Cerebellar nuclear complex (tissue), 1 donor: Measurements from ENCODE around the gene MAST4.
"Not testable (repeated sequence)": the region's sequence is repeated elsewhere in the genome, so short reads cannot be mapped to it uniquely, and the experiment has no call there.

Source experiments
- DNase-seq, 2 experiments: peaks; one replicate each; lab custom pipeline; 2025; lab: John Stamatoyannopoulos, UW

MAST4 gene

DNA sequence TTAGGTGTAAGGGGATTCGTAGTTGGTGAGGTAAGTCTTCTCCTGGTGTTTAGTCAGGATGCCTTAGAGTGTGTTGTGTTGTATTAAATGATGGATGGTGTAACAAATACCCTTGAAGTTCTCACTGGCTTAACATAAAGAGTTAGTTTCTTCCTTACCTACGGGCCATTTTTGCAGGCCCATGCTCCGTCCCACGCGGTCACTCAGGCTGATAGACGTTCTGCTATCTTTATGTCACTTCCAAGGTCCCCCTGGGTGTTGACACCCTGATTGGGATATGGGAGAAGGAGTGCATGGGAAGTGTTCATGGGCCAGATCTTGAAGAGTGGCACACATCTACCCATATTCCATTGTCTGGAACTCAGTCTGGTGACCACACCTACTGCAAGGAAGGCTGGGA, 214.0 kb downstream of the MAST4 start:
- no peak for DNase-seq

DNA sequence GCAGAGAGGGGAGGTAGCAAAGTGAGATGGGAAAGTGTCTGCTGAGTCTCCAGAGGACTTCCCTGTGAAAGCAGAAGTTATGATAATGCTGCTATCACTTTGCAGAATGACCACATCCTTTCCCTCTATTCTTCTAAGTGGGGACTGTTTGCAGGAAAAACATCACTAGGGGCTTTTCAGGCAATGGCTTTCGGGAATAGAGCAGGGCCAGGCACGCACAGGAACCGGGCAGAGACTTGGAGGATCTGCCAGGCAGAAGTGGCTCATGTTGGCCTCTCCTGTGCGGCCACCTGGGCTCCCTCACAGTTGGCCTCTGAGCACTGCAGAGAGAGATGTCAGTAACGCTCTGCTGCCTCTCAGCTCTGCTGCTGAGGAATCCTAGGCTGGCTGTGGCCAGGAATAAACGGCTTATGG, 214.7 kb downstream of the MAST4 start:
- no peak for DNase-seq

DNA sequence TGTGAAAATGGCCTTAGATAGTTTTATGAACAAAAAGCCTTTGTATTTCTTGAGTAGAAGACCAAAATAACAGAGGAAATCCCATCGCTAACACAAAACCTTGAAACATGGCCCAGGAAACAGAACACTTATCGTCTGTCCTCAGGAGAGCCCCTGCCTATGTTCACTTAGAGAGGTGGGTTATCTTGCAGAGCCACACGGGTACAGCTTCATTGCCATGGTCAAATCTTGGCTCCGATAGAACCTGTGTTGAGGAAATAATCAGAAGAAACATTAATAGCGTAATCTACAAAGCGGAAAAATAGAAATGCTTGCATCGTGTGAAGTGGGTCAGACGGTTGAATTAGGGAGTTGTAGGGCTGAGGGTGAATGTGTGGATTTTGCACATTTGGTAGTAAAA, 216.1 kb downstream of the MAST4 start:
- no peak for DNase-seq

DNA sequence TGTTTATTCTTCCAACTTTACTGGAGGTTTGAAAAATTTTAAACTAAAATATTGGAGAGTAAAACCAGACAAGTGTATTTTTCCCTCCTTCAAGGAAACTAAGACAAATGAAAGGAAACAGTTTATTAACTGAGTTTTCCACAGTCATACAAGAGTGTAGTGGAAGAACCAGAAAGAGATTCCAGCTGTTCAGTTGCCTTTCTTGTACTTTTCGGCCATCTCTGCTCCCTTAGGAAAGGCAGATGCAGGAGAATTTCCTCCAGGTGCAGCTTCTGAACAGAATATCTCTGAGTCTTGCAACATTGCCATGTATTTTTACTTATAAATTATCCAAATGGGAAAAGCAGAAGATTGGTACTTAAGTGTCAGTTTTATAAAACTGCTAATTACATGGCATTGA, 217.1 kb downstream of the MAST4 start:
- no peak for DNase-seq

DNA sequence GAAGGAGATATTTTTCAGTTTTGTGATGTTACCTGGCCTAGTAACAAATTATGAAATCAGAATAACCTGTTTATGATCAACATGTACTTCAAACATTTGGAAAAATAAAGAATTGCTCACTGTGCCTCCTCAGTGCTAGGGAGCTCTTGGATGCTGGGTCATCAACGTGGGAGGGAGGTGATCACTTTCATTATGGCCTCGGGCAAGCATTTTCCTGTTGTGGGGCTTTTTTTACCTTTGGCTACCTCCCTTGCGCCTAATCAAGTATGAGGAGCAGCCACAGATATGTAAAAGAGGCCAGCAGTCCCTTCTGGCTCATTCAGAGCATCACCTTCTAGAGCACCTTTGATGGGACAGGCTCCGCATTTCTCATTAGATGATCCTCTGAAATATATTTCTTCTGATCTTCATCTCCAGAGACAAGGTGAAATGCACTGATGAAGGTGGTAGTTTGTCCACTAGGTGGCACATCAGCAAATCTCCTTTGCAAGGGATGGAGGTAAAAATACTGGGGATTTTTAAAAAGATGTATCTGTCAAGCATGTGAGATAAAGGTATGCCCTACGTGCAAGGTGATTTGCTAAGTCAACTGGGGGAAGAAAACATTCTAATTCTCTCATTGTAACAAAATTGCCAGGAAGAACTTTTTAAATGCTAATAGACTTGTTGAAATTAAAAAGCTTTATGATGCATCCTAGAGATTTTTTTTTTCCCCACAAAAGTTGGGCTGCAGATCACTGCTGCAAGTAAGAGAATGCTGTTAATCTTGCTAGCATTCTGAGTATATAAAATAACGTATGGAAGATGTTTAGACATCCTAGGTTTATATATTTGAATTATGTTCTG, 218.2 kb downstream of the MAST4 start:
- no peak for DNase-seq

DNA sequence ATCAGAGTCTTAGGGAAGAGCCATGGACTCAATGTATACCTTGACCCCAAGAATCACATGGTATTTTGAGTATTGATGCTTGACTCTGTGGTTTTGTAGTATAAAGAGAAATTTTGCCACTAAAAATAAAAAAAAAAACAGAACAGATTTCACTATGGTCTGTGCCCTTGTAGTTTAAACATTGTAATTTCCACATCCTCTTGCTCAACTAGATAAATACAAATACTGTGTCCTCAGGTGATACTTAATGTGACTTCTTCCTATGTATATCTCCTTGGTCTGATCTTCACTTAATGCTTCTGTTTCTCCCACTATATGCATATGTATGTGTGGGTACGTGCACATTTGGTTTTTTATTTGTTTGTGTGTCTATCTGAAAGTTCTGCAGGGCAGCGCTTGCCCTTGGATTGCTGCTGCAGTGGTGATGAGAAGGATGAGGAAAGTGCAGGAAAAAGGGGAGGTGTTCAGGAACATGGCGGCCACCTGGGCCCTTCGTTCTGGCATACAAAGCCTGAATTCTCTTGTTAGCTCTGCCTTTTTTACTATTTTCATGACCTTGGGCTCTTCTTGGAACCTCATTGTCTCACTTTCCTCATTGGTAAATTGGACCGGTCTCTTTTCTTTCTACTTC, 222.2 kb downstream of the MAST4 start:
- DNase-seq = no peak

DNA sequence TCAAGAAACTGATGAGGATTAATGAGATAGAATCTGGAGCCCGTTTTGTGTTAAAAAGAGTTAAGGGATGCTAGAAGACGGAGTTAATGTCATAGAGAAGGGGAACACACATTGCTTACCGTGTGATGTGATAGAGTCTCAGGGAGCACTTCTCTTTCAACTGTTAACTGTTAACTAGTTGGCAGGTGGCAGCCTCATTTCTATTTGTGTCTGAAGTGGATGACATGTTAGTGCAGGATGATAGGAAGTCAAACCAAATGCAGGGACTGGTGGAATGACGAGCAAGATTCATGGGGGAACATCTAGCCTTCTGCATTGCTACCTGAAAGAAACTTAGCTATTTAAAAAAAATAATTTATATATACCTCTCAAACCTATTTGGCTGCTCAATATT, 222.7 kb downstream of the MAST4 start:
- DNase-seq = no peak

DNA sequence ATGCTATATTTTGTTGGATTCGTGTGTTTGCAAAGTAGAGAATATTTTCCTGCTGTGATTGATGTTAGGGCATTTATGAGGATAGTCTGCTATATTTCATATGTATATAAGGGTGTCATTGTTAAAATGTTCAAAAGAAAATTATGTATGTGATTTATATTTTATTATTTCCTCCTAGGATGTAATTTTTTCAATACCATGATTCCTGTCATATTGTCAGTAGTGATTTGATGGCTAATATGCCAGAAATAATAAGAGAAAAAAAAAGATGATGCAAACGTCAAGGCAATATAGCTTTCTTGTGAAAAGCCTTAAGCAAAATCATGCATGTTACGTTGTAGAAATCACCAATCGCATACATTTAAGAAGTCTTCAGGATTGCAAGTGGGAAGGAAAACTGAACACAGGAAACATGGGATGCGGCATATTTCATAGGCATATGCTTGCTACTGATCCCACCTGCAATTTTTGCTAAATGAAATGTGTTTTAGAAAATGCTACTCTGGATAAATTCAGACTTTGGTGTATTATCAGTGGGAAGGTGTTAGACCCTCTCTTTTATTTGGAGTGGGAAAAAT, 224.5 kb downstream of the MAST4 start:
- no peak for DNase-seq

DNA sequence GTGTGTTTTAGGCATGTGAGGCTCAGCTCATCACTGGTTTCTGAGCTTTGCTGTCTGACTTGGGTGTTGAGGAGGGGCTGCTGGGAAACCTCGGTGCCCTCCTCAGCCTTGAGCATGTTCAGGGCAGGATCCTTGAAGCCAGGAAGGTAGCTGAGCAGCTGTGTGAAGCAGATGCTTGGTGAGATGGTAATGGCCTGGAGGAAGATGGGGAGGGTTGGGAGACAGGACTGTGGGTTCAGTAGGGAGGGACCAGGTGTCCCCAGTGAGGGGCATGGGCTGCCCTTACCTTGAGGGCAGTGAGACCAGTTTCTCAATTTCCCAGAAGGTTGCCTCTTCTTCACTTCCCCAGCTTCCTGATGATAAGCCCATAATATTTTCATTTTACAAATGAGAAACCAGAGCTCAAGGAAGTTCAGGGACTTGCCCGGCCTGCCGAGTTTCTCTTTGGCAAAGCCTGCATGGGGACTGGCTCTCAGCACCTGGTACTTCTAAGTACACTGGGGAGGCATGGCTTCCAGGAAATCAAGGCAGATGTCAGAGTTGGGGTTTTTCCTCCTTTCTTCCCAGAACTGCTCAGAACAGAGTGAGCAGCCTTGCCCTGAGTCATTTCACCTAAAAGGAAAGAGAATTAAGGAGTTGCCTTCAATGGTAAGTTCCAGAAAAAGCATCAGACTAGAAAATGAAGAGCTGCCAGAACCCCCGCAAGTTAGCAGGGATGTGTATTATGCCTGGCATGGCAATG, 225.7 kb downstream of the MAST4 start:
- DNase-seq = no peak

DNA sequence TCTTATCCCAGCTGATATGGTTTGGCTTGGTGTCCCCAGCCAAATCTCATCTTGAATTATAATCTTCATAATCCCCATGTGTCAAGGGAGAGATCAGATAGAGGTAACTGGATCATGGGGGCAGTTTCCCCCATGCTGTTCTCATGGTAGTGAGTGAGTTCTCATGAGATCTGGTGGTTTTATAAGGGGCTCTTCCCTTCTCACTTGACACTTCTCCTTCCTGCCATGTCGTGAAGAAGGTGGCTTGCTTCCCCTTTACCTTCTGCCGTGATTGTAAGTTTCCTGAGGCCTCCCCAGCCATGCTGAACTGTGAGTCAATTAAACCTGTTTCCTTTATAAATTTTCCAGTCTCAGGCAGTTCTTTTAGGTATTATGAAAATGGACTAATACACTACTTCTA, 226.7 kb downstream of the MAST4 start:
- DNase-seq = not testable (repeated sequence)

DNA sequence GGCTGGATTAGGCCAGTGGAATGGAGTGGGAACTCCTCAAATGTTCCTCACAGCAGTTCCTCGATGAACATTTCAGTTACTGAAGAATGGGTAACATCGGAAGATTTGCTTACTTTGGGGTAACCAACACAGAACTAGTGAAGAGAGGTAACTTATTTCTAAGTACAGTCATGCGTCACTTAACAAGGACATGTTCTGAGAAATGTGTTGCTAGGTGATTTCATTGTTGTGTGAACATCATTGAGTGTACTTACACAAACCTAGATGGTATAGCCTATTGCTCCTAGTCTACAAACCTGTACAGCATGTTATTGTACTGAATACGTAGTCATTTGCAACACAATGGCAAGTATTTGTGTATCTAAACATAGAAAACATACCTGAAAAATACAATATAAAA, 228.3 kb downstream of the MAST4 start:
- no peak for DNase-seq

DNA sequence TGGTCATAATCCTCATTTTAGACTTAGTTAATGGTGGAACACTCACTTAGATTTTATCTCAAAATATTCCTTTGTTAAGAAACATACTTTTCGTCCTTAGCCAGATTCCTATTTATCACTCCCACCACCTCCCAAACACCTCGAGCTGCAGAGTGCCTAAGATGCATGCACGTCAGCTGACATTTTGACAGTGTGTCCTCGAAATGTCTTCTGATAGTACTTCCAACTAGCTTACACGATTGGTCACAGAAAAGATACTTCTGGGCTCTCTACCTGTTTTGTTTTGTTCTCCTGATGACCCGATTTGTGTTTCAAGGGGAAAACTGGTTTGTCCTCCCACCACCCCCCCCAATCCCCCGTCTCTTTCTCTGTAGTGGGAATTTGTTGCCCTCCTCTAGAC, 230.1 kb downstream of the MAST4 start:
- no peak for DNase-seq

DNA sequence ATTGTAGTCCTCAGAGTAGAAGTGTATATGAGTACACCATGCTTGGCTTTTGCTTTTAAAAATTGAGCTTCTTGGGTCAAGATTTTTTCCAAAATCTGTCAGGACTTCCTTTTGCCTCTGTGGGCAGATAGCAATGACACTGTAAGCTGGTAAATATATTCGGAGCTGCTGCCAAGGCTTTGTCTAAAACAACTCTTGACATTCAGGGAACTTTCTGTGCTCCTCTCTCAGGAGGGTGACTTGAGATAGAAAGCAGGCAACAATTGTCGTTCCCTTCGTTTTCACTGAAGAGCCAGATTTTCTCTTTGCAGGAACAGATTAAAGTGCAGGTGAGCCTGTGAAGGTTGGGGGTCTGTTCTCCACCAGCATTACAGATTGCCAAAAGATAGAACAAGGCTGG, 230.5 kb downstream of the MAST4 start:
- DNase-seq = no peak

DNA sequence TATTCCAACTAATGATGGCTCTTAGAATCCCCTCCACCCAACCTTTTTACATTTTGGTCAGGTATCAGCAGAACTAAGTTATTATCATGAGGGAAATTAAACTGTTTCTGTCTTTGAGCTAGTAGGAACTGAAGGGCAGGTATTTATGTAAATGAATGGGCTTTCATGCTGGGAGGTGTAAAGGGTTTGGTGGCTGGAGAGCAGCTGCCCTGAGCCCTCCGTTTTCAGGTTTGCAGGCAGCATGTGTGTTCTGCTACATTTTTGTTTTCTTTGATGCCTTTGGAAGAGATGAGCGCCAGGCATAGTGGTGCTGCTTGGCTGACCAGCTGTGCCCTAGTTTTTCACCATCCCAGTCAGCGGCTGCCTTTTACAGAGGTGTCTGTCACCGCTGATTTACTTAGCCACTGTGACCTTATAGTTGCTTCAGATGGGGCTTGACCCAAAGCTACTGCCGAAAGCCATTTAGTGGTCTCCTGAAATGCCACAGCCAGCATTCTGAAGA, 231.9 kb downstream of the MAST4 start:
- DNase-seq = no peak

DNA sequence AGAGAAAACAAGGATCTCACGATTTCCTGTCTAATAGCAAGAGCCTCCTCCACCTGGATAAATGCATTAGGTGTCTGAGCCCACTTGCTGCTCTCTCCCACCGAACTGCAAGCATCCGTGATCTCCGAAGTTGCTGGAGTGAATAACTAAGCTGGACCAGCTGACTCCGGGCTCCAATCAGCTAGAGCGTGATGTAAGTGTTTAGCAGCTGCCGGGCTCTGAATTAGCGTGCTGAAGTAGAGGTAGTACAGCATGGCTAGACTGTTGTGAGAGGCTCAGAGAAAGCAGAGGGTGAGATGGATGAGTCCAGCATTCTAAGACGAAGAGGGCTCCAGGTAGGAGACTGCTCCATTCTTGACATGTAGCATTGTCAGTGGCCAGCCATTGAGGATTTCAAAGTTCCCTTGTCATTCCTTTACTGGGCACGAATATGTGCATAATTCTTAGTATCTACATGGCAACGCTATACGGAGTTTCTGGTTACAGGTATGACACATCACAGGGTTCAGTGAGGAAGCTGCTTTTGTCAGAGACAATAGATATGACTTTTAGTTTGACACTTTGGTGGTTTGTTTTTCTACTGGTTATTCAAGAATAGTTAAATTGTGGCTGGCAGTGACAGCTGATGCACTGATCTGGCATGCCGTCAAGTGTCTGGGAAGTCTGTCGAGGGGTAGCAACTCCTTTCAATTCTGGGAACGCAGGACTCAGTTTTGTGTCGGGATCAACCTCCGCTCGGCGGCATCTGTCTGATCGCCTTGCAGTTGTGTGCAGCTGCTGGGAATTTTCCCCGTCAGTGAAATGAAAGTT, 232.6 kb downstream of the MAST4 start:
- DNase-seq = no peak

DNA sequence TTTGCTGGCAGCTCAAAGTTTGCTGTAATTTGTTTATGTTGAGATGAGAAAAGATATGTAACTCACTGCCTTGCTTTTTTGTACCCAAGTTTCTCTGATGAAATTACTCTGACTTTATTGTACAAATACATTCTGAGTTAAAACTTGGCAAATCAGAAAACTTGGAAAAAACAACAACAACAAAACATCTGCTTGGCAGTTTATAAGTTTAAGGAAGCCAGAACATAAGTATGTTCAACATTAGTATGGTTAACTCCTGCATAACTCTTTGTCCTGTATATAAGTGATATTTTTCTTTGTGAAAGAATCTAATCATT, 233.1 kb downstream of the MAST4 start:
- DNase-seq = no peak

DNA sequence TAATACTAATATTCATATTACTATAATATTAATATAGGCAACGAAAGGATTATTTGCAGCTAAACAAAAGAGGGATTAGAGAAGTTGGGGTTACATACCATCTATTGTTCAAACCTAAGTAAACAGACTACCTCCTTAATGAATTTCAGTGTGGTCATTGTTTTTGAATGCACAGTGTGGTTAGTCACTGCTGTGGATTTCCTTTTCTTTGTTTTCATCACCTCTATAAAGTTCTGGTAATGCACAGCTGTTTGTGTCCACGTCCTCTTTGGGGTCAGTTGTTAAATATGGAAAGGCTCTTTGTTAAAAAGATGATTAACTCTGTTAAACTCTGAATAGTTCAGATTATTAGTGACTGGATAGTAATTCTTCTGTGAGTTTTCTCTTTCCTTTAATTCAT, 233.6 kb downstream of the MAST4 start:
- DNase-seq = no peak

DNA sequence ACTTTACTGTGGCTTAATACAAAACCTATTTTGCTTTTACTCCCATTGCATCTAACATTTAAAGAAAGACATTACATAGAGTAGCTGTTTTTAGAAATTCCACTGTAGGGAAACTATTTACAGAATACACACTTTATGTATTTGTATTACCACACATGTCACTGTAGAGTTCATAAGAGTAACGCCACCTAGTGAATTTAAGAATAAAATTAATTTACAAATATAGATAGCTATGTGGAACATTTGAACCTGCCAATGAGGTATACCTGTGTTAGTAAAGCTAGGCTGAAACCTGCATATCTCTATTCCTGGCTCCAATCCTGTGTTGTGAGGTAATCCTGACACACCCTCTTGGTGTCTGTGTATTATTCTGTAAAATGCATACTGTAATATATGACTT, 234.4 kb downstream of the MAST4 start:
- no peak for DNase-seq

DNA sequence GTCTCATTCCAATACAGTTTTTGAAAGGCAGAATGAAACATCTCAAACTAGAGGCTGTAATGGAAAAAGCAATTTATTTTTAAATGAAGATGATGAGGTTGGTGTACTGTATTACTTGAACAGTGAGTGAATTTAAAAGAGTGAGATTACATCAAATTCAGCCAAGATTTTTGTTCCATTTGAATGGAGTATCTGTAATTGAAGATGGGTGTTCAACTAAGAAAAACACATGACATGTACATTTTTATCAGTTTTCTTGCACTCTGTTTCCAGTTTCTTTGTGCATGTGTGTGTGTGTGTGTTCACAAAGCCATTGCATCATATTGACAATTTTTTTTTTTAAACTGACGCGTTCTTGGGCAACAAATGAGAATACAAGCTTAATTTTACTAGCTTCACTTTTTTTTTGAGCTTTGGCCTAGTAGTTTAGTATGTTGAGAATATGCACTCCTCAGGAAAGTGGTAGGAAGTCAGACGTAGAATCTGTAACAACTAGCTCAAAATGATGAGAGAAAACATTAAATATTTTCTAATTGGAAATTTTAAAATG, 243.5 kb downstream of the MAST4 start:
- DNase-seq = no peak

DNA sequence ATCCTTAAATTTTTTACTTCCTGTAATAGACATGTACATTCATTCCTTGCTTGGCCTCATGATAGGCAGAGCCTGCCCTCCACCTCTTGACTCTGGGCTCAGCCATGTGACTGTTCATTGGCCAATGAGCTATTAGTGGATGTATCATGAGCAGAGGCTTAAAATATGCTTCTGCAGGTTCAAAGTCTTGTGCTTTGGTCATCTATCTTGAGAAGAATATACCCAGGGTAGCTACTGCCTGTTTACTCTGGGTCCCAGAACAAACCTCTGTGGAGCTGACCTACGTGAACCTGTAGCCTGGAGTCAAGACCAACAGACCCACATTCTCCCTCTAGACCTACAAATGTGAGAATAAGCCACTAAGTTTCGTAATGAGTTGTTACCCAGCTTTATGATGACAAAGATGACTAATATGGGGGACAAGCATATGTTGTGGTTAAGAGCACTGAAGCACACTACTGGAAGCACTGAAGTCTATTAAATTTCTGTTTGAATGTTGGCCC, 244.4 kb downstream of the MAST4 start:
- DNase-seq = no peak

DNA sequence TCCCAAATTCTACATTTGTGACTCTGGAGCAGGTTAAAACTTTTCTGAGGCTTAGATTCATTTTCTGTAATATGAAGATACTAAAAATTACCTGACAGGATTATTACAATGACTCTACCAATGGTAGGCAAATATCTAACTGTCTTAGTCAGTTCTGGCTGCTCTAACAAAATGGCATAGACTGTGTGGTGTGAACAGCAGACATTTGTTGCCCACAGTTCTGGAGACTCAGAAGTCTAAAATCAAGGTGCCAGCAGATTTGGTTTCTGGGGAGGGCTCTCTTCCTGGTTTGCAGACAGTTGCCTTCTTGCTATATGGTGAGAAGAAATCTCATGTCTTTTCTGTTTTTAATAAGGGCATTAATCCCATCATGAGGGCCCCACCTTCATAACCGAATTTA, 245.1 kb downstream of the MAST4 start:
- no peak for DNase-seq
